Smooth muscle cell (in vitro differentiated cells): ENCODE results near the gene PLXNA1. TPM values are rescaled to one million over a fixed set of nuclear protein-coding genes. Genes with fewer than 3 reads are reported as not detected.
A peak's percentile ranks its signal among the peaks of the same experiment; 100 is the strongest.

Source experiments
- DNase-seq: peaks from one replicate; lab custom pipeline; 2025; ENCODE audit not compliant: unreplicated experiment; lab: John Stamatoyannopoulos, UW
- H2AFZ ChIP-seq: fragments of 200-600 bp; sonication (generic); 2 replicates; pipeline ENCODE4 v1.6.0; 2016; ENCODE audit warnings: antibody characterized with exemption, low read depth, mild to moderate bottlenecking
- H3F3A ChIP-seq: fragments of 200-600 bp; sonication (generic); 2 replicates; pipeline ENCODE4 v1.6.0; 2017; ENCODE audit warnings: antibody characterized with exemption, low read depth
- H3K27ac ChIP-seq: fragments of 200-600 bp; sonication (generic); 2 replicates; pipeline ENCODE4 v1.5.1; 2016; ENCODE audit warnings: low read depth, mild to moderate bottlenecking
- H3K27me3 ChIP-seq: fragments of 200-600 bp; sonication (generic); 2 replicates; pipeline ENCODE4 v1.6.1; 2016; ENCODE audit warnings: low read depth, mild to moderate bottlenecking
- H3K36me3 ChIP-seq: fragments of 200-600 bp; sonication (generic); 2 replicates; pipeline ENCODE4 v1.5.1; 2016; ENCODE audit warnings: low read depth
- H3K4me1 ChIP-seq: fragments of 200-600 bp; sonication (generic); 2 replicates; pipeline ENCODE4 v1.5.1; 2016; ENCODE audit warnings: low read depth
- H3K4me2 ChIP-seq: fragments of 200-600 bp; sonication (generic); 2 replicates; pipeline ENCODE4 v1.6.0; 2016; ENCODE audit warnings: mild to moderate bottlenecking
- H3K4me3 ChIP-seq: fragments of 200-600 bp; sonication (generic); 2 replicates; pipeline ENCODE4 v1.5.1; 2016; ENCODE audit warnings: mild to moderate bottlenecking
- H3K79me2 ChIP-seq: fragments of 200-600 bp; sonication (generic); 2 replicates; pipeline ENCODE4 v1.6.0; 2016; ENCODE audit warnings: low read depth, mild to moderate bottlenecking
- H3K9ac ChIP-seq: fragments of 200-600 bp; sonication (generic); 2 replicates; pipeline ENCODE4 v1.6.0; 2016; ENCODE audit warnings: low read depth
- H3K9me3 ChIP-seq: fragments of 200-600 bp; sonication (generic); replicated peaks from 2 replicates; pipeline ENCODE4 v1.5.1; 2016; ENCODE audit warnings: low read depth
- H4K20me1 ChIP-seq: fragments of 200-600 bp; sonication (generic); 2 replicates; pipeline ENCODE4 v1.6.0; 2016; ENCODE audit warnings: low read depth
- whole genome bisulfite sequencing: methylation state at CpG from one replicate; pipeline ENCODE4 v1.1.7; 2016; ENCODE audit warnings: low lambda C conversion rate; 5-methylcytosine and 5-hydroxymethylcytosine counted together
- polyA plus RNA-seq: library from polyadenylated mRNA; unstranded; fragments of >200 nt; fragmentation: Nextera tagmentation; extraction: Ambion mirVana; gene quantifications from 2 replicates; pipeline ENCODE4 v1.2.1, GENCODE V29; 2016
- total RNA-seq: library from RNA; depleted of rRNA; stranded (reverse); fragments of >200 nt; gene quantifications from 2 replicates; pipeline ENCODE4 v1.2.3, GENCODE V29; 2014
- TF ChIP-seq, protein P1 (sequence below): fragments of 200-600 bp; sonication (generic); IDR thresholded peaks from 2 replicates; pipeline ENCODE4 v1.5.1; 2017; ENCODE audit warnings: borderline replicate concordance, mild to moderate bottlenecking, antibody characterized with exemption; ENCODE audit not compliant: insufficient read depth, poor library complexity, severe bottlenecking

Gene PLXNA1
- total and polyA plus RNA-seq, 2 experiments from 2014 or later, result 37.9 to 50.8 TPM

GRCh38 chr3:127004641-127005397 is 21.9 kb downstream of the PLXNA1 start:
- Histone ChIP-seq H3K79me2 (peaks cover 16% of the 10 kb centered on the region), H3K9me3 (no peaks in the 10 kb centered on the region), H3F3A (no peaks in the 10 kb centered on the region), H3K27me3 (no peaks in the 10 kb centered on the region), H3K4me3 (no peak overlapping the region), H4K20me1 (peaks cover 47% of the 10 kb centered on the region), H2AFZ (no peak overlapping the region), H3K27ac (no peak overlapping the region), H3K4me1 (peaks cover 14% of the 10 kb centered on the region), H3K4me2 (no peak overlapping the region), H3K36me3 (no peaks in the 10 kb centered on the region), H3K9ac (no peak overlapping the region)
- TF ChIP-seq, protein P1, sequence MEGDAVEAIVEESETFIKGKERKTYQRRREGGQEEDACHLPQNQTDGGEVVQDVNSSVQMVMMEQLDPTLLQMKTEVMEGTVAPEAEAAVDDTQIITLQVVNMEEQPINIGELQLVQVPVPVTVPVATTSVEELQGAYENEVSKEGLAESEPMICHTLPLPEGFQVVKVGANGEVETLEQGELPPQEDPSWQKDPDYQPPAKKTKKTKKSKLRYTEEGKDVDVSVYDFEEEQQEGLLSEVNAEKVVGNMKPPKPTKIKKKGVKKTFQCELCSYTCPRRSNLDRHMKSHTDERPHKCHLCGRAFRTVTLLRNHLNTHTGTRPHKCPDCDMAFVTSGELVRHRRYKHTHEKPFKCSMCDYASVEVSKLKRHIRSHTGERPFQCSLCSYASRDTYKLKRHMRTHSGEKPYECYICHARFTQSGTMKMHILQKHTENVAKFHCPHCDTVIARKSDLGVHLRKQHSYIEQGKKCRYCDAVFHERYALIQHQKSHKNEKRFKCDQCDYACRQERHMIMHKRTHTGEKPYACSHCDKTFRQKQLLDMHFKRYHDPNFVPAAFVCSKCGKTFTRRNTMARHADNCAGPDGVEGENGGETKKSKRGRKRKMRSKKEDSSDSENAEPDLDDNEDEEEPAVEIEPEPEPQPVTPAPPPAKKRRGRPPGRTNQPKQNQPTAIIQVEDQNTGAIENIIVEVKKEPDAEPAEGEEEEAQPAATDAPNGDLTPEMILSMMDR, result no peak
- 95% methylated on average over 18 of the region's 32 CpGs for WGBS
- DNase-seq, result no peak

GRCh38 chr3:127005864-127006500 is 23.1 kb downstream of the PLXNA1 start:
- Histone ChIP-seq H3K4me1 (peaks cover 14% of the 10 kb centered on the region), H3K9me3 (no peaks in the 10 kb centered on the region), H3K4me3 (no peak overlapping the region), H3K27ac (peak overlapping the region; percentile 57), H2AFZ (no peak overlapping the region), H4K20me1 (peaks cover 41% of the 10 kb centered on the region), H3F3A (no peaks in the 10 kb centered on the region), H3K36me3 (no peaks in the 10 kb centered on the region), H3K79me2 (peaks cover 7% of the 10 kb centered on the region), H3K9ac (no peak overlapping the region), H3K4me2 (peak overlapping the region; percentile 51), H3K27me3 (no peaks in the 10 kb centered on the region)
- 70% methylated on average over 17 of the region's 17 CpGs for WGBS
- TF ChIP-seq, protein P1, result no peak
- no peak for DNase-seq

- Histone ChIP-seq H3K36me3 (no peaks in the 10 kb centered on the region), H2AFZ (no peak overlapping the region), H3K4me2 (no peak overlapping the region), H3F3A (no peaks in the 10 kb centered on the region), H3K4me3 (no peak overlapping the region), H3K9me3 (no peaks in the 10 kb centered on the region), H3K27ac (no peak overlapping the region), H3K4me1 (peaks cover 8% of the 10 kb centered on the region), H3K9ac (no peak overlapping the region), H4K20me1 (peaks cover 40% of the 10 kb centered on the region), H3K79me2 (peaks cover 7% of the 10 kb centered on the region), H3K27me3 (no peaks in the 10 kb centered on the region)
- 90% methylated on average over 8 of the region's 8 CpGs for WGBS
- TF ChIP-seq, protein P1, result no peak
- no peak for DNase-seq
Observed at GRCh38 chr3:127006781-127007436, 24.0 kb downstream of the PLXNA1 start.
